ENCODE results near the gene RNF145.

Gene RNF145

GRCh38 chr5:159183247-159183646, 26.1 kb downstream of the RNF145 start:
- Histone ChIP-seq H3K9ac (ENCODE audit: low read length) (no peak overlapping the region), H2AFZ (ENCODE audit: low read length) (no peak overlapping the region), H3K9me3 (replicated peaks; ENCODE audit: insufficient read depth, low read length) (no peaks in the 10 kb centered on the region), H3K27me3 (replicated peaks; ENCODE audit: insufficient read depth, low read length) (no peaks in the 10 kb centered on the region), H4K20me1 (ENCODE audit: insufficient read depth, low read length) (no peaks in the 10 kb centered on the region), H3K79me2 (ENCODE audit: low read length) (peaks cover 14% of the 10 kb centered on the region), H3K4me1 (ENCODE audit: low read length) (no peaks in the 10 kb centered on the region), H3K4me2 (ENCODE audit: low read depth, low read length) (no peak overlapping the region), H3K27ac (ENCODE audit: low read length) (no peak overlapping the region), H3K9me2 (replicated peaks; ENCODE audit: insufficient read depth, low read length) (no peaks in the 10 kb centered on the region), H3K36me3 (replicated peaks; ENCODE audit: insufficient read depth, low read length) (no peaks in the 10 kb centered on the region; the same call in 1 of the 2 replicates), H3K4me3 (ENCODE audit: low read length) (no peak overlapping the region), H3F3A (ENCODE audit: insufficient read depth, low read length) (no peaks in the 10 kb centered on the region)
- TF ChIP-seq CTCF (IDR thresholded peaks at IDR 0.05; ENCODE audit: low read length), result no peak
- no peak for TF ChIP-seq EZH2 (optimal IDR thresholded peaks at IDR 0.05; ENCODE audit: low read depth, low read length)
- TF ChIP-seq EZH2phosphoT487 (IDR thresholded peaks at IDR 0.05; ENCODE audit: low read length), result no peak
- DNase-seq, result no peak

DNA sequence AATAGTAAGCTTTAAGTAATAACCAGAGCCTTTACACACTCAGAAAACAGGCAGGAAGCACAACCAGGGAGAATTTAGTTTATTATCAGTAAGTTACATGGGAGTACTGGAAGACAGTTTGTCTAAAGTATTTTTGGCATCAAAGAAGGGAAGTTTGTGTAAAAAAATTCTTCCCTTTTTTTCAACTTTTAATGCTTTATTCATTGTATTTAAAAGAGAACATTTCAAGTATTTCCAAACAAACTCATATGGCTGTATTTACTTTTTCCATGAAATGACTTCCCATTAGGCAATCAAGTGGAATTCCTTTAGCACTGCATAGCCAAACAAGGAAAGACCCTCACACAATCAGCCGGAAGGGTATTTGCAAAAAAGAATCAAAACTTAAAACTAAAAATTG, 26.7 kb downstream of the RNF145 start:
- Histone ChIP-seq H3K36me3 (replicated peaks; ENCODE audit: insufficient read depth, low read length) (no peaks in the 10 kb centered on the region; the same call in 1 of the 2 replicates), H2AFZ (ENCODE audit: low read length) (no peak overlapping the region), H4K20me1 (ENCODE audit: insufficient read depth, low read length) (no peaks in the 10 kb centered on the region), H3K27me3 (replicated peaks; ENCODE audit: insufficient read depth, low read length) (no peaks in the 10 kb centered on the region), H3K4me1 (ENCODE audit: low read length) (no peaks in the 10 kb centered on the region), H3K4me2 (ENCODE audit: low read depth, low read length) (no peak overlapping the region), H3K4me3 (ENCODE audit: low read length) (no peak overlapping the region), H3K79me2 (ENCODE audit: low read length) (peaks cover 11% of the 10 kb centered on the region), H3K9ac (ENCODE audit: low read length) (no peak overlapping the region), H3K9me2 (replicated peaks; ENCODE audit: insufficient read depth, low read length) (no peaks in the 10 kb centered on the region), H3K9me3 (replicated peaks; ENCODE audit: insufficient read depth, low read length) (no peaks in the 10 kb centered on the region), H3F3A (ENCODE audit: insufficient read depth, low read length) (no peaks in the 10 kb centered on the region), H3K27ac (ENCODE audit: low read length) (no peak overlapping the region)
- no peak for DNase-seq
- TF ChIP-seq CTCF (IDR thresholded peaks at IDR 0.05; ENCODE audit: low read length) (no peak), EZH2phosphoT487 (IDR thresholded peaks at IDR 0.05; ENCODE audit: low read length) (no peak), EZH2 (optimal IDR thresholded peaks at IDR 0.05; ENCODE audit: low read depth, low read length) (no peak)

GRCh38 chr5:159181651-159182050, 27.7 kb downstream of the RNF145 start:
- Histone ChIP-seq H3K9me3 (replicated peaks; ENCODE audit: insufficient read depth, low read length) (no peaks in the 10 kb centered on the region), H4K20me1 (ENCODE audit: insufficient read depth, low read length) (no peaks in the 10 kb centered on the region), H3K9me2 (replicated peaks; ENCODE audit: insufficient read depth, low read length) (no peaks in the 10 kb centered on the region), H2AFZ (ENCODE audit: low read length) (no peak overlapping the region), H3K9ac (ENCODE audit: low read length) (no peak overlapping the region), H3K79me2 (ENCODE audit: low read length) (peaks cover 9% of the 10 kb centered on the region), H3K4me1 (ENCODE audit: low read length) (no peaks in the 10 kb centered on the region), H3K36me3 (replicated peaks; ENCODE audit: insufficient read depth, low read length) (no peaks in the 10 kb centered on the region; the same call in 1 of the 2 replicates), H3K27ac (ENCODE audit: low read length) (no peak overlapping the region), H3K4me2 (ENCODE audit: low read depth, low read length) (no peak overlapping the region), H3K27me3 (replicated peaks; ENCODE audit: insufficient read depth, low read length) (no peaks in the 10 kb centered on the region), H3F3A (ENCODE audit: insufficient read depth, low read length) (no peaks in the 10 kb centered on the region), H3K4me3 (ENCODE audit: low read length) (no peak overlapping the region)
- DNase-seq, result no peak
- TF ChIP-seq EZH2phosphoT487 (IDR thresholded peaks at IDR 0.05; ENCODE audit: low read length) (no peak), CTCF (IDR thresholded peaks at IDR 0.05; ENCODE audit: low read length) (no peak), EZH2 (optimal IDR thresholded peaks at IDR 0.05; ENCODE audit: low read depth, low read length) (no peak)

Data from MM.1S (cell line).